Nephron progenitor cell (in vitro differentiated cells): ENCODE data around the gene SNCAIP.

Experiments
- DNase-seq: peaks from one replicate; pipeline ENCODE4 v3.0.0; 2021
- H3K27ac Mint-ChIP-seq: 2 replicates; pipeline ENCODE4 v1.8.0; 2021; ENCODE audit warnings: mild to moderate bottlenecking, moderate library complexity, mixed read lengths
- H3K27me3 Mint-ChIP-seq: 2 replicates; pipeline ENCODE4 v1.8.0; 2021; ENCODE audit warnings: mild to moderate bottlenecking, low read depth, mixed read lengths; ENCODE audit not compliant: poor library complexity
- H3K36me3 Mint-ChIP-seq: 2 replicates; pipeline ENCODE4 v1.8.0; 2021; ENCODE audit warnings: low read depth, mixed read lengths
- H3K4me1 Mint-ChIP-seq: 2 replicates; pipeline ENCODE4 v1.8.0; 2021; ENCODE audit warnings: mixed read lengths
- H3K4me3 Mint-ChIP-seq: 2 replicates; pipeline ENCODE4 v1.8.0; 2021; ENCODE audit warnings: mild to moderate bottlenecking, moderate library complexity, mixed read lengths
- H3K9me3 Mint-ChIP-seq: 2 replicates; pipeline ENCODE4 v1.8.0; 2021; ENCODE audit warnings: mild to moderate bottlenecking, moderate library complexity, mixed read lengths
- CTCF ChIP-seq: fragments of 200-600 bp; sonication (generic); IDR thresholded peaks from 2 replicates; pipeline ENCODE4 v1.5.0; 2021; ENCODE audit warnings: antibody characterized with exemption

SNCAIP gene

DNA sequence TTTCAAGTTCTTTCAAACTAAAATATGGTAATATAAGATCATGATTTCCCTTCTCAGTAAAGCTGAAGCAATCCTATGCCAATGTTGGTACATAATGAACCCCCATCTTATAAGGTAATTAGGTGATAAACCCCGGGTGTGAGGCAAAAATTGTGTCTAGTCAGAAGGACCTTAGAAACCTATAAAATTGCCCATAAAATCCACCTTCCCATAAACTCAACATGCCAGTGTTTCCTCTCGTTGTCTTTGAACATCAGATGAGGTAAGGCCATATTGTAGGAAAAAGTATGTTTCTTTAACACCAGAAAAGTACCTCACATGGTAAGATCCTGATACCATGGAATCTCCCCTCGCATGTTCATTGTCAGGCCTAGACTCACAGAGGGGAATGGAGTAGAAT lies 43.3 kb downstream of the SNCAIP start:
- H3K27ac Mint-ChIP-seq = no peak overlapping the region
- H3K27me3 Mint-ChIP-seq = no peaks in the 10 kb centered on the region
- DNase-seq = no peak
- no peak overlapping the region for H3K4me3 Mint-ChIP-seq
- no peak for TF ChIP-seq CTCF
- H3K9me3 Mint-ChIP-seq = no peaks in the 10 kb centered on the region
- H3K4me1 Mint-ChIP-seq = peaks cover 27% of the 10 kb centered on the region
- no peaks in the 10 kb centered on the region for H3K36me3 Mint-ChIP-seq

DNA sequence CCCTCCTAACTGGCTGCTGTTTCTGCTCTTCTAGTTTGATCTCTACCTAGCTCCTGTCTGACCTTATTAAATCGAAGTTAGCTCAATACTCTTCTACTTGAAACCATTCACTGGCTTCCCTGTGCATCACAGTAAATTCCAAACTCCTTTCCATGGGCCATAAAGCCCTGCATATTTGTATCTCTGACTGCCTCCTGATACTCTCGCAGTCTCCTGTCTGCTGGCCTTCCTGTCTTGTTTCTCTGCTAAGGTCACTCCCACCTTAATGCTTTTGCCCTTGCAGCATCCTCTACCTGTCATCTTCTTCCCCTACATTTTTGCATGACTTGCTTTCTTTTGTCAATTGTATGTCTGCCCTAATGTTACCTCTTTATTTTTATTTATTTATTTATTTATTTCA lies 44.8 kb downstream of the SNCAIP start:
- no peak for DNase-seq
- no peaks in the 10 kb centered on the region for H3K27me3 Mint-ChIP-seq
- no peaks in the 10 kb centered on the region for H3K9me3 Mint-ChIP-seq
- H3K27ac Mint-ChIP-seq = peak overlapping the region; percentile 29
- no peak overlapping the region for H3K4me3 Mint-ChIP-seq
- no peaks in the 10 kb centered on the region for H3K36me3 Mint-ChIP-seq
- peaks cover 27% of the 10 kb centered on the region for H3K4me1 Mint-ChIP-seq
- no peak for TF ChIP-seq CTCF

DNA sequence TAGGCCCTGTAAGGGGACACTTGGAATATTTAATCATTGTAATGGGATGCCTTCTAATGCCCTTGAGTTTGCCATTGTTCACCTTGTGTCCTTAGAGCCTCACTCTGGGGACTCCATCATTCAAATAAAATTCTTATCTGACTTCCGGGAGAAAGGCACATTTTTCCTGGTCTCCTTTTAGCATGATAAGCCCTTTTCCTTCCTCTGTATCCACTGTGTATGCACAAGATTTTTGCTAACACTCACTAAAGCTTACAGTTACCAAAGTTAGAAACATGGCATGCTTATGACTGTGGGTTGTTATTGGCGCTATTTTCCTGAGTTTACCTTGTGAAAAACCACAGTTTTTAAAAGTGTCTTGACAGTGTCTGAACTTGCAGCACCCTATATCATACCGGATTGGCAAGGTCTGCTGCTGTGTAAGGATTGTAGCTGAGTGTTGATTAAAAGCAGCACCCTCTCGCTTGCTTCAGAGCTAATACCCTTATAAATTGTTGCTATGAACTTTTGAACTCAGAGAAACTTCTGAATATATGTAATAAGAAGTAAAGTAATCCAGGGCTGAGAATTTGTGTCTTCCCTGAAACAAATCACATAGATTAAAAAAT lies 46.4 kb downstream of the SNCAIP start:
- Mint-ChIP-seq H3K4me1 (peaks cover 27% of the 10 kb centered on the region), H3K4me3 (no peak overlapping the region), H3K36me3 (no peaks in the 10 kb centered on the region), H3K9me3 (no peaks in the 10 kb centered on the region), H3K27ac (peak overlapping the region; percentile 37), H3K27me3 (no peaks in the 10 kb centered on the region)
- no peak for TF ChIP-seq CTCF
- DNase-seq = no peak

- Mint-ChIP-seq H3K27ac (no peak overlapping the region), H3K4me3 (no peak overlapping the region), H3K9me3 (no peaks in the 10 kb centered on the region), H3K36me3 (no peaks in the 10 kb centered on the region), H3K27me3 (peaks cover 4% of the 10 kb centered on the region), H3K4me1 (peaks cover 8% of the 10 kb centered on the region)
- DNase-seq = no peak
- no peak for TF ChIP-seq CTCF
These were observed 50.3 kb downstream of the SNCAIP start for GRCh38 chr5:122362361-122362760.

GRCh38 chr5:122363623-122364022 lies 51.6 kb downstream of the SNCAIP start:
- Mint-ChIP-seq H3K27me3 (peaks cover 4% of the 10 kb centered on the region), H3K4me1 (peaks cover 4% of the 10 kb centered on the region), H3K36me3 (no peaks in the 10 kb centered on the region), H3K9me3 (no peaks in the 10 kb centered on the region), H3K4me3 (no peak overlapping the region), H3K27ac (no peak overlapping the region)
- no peak for DNase-seq
- TF ChIP-seq CTCF = no peak

GRCh38 chr5:122366501-122366900 lies 54.5 kb downstream of the SNCAIP start:
- H3K36me3 Mint-ChIP-seq = no peaks in the 10 kb centered on the region
- H3K27ac Mint-ChIP-seq = no peak overlapping the region

More at GRCh38 chr5:122366501-122366900, 54.5 kb downstream of the SNCAIP start:
- Mint-ChIP-seq H3K4me3 (no peak overlapping the region), H3K27me3 (peaks cover 4% of the 10 kb centered on the region), H3K9me3 (no peaks in the 10 kb centered on the region), H3K4me1 (peaks cover 12% of the 10 kb centered on the region)
- no peak for TF ChIP-seq CTCF
- DNase-seq = no peak
